Skin of body (tissue), 1 donor: ENCODE measurements around the gene CD160. TPM values are rescaled to one million over a fixed set of nuclear protein-coding genes. Genes with fewer than 3 reads are reported as not detected.

Source experiments
- total RNA-seq: library from RNA; depleted of rRNA; stranded (reverse); fragments of >200 nt; gene quantifications from one replicate; pipeline ENCODE4 v1.2.3, GENCODE V29; 2014

CD160 gene
- total RNA-seq, 1 donor from 2014 or later, result not detected

Other genes starting within 250 kb of the CD160 start
- 24.9 TPM for gene GPR89A, start 111.5 kb upstream of the CD160 start, total RNA-seq
- gene PDZK1, start 12.1 kb upstream of the CD160 start, total RNA-seq, result 8.7 TPM
- 14.4 TPM for gene RNF115, start 104.6 kb downstream of the CD160 start, total RNA-seq
- gene POLR3C, start 104.7 kb downstream of the CD160 start, total RNA-seq, result 18.8 TPM
- 2.5 TPM for gene NUDT17, start 126.1 kb downstream of the CD160 start, total RNA-seq
- 21.6 TPM for gene PIAS3, start 139.6 kb downstream of the CD160 start, total RNA-seq
- 12.9 TPM for gene ANKRD35, start 166.4 kb downstream of the CD160 start, total RNA-seq
- gene ITGA10, start 190.6 kb downstream of the CD160 start, total RNA-seq, result 0.89 TPM
- gene PEX11B, start 199.2 kb downstream of the CD160 start, total RNA-seq, result 19.1 TPM
- 82.0 TPM for gene RBM8A, start 208.0 kb downstream of the CD160 start, total RNA-seq
- 19.7 TPM for gene LIX1L, start 238.5 kb downstream of the CD160 start, total RNA-seq
- 0.30 TPM for gene ANKRD34A, start 245.1 kb downstream of the CD160 start, total RNA-seq
- gene POLR3GL, start 245.2 kb downstream of the CD160 start, total RNA-seq, result 11.9 TPM